SK-N-SH (cell line): ENCODE data around the gene ABCA4. TPM values are rescaled to one million over a fixed set of nuclear protein-coding genes. Genes with fewer than 3 reads are reported as not detected.

Source experiments
- CTCF ChIA-PET: fragments of 300-600, 350-600 bp; formaldehyde crosslinking; extraction: SDS; loops from one replicate; lab custom pipeline; 2021; lab: Yijun Ruan, JAX
- POLR2A ChIA-PET: fragments of 350-600 bp; sonication (Branson Sonifier 250); formaldehyde crosslinking; extraction: SDS; loops from one replicate; lab custom pipeline; 2020; ENCODE audit warnings: antibody characterized with exemption, inconsistent platforms; lab: Yijun Ruan, JAX
- DNase-seq: peaks from one replicate; pipeline ENCODE4 v3.0.0; 2012
- H2AFZ ChIP-seq: fragments of 200-600 bp; sonication (generic); 2 replicates; pipeline ENCODE4 v1.8.1; 2016; ENCODE audit warnings: antibody characterized with exemption, mild to moderate bottlenecking, low read depth
- H3F3A ChIP-seq: fragments of 200-600 bp; sonication (generic); replicated peaks from 2 replicates; pipeline ENCODE3; 2016; ENCODE audit warnings: antibody characterized with exemption, mild to moderate bottlenecking; ENCODE audit not compliant: insufficient read depth
- H3K27ac ChIP-seq, 2 experiments: fragments of 200-500 bp in 1 of 2; fragments of 200-600 bp in 1 of 2; sonication (Bioruptor generic) in 1 of 2; sonication (generic), shearing (Covaris generic) in 1 of 2; 2 replicates each; pipeline versions ENCODE4 v1.5.1 to v1.6.1; 2014 to 2016; ENCODE audit warnings: low read depth in 2 of 2, inconsistent platforms in 1 of 2, low read length in 1 of 2, mild to moderate bottlenecking in 1 of 2, mixed read lengths in 1 of 2
- H3K27me3 ChIP-seq: fragments of 200-600 bp; sonication (generic), shearing (Covaris generic); 2 replicates; pipeline ENCODE4 v1.6.1; 2016; ENCODE audit warnings: mixed run types; ENCODE audit not compliant: insufficient read depth
- H3K36me3 ChIP-seq, 2 experiments: fragments of 200-500 bp in 1 of 2; fragments of 200-600 bp in 1 of 2; sonication (Bioruptor generic) in 1 of 2; sonication (generic) in 1 of 2; replicated peaks in 1 of 2; 2 replicates each; pipeline versions ENCODE3 to v1.5.1; 2014 to 2016; ENCODE audit warnings: low read length in 1 of 2, mild to moderate bottlenecking in 1 of 2; ENCODE audit not compliant: insufficient read depth in 2 of 2, control insufficient read depth in 1 of 2
- H3K4me1 ChIP-seq, 2 experiments: fragments of 200-500 bp in 1 of 2; fragments of 200-600 bp in 1 of 2; sonication (Bioruptor generic) in 1 of 2; sonication (generic), shearing (Covaris generic) in 1 of 2; 2 replicates each; pipeline versions ENCODE4 v1.5.1 to v1.6.1; 2014 to 2016; ENCODE audit warnings: low read depth in 1 of 2, low read length in 1 of 2, mixed run types in 1 of 2; ENCODE audit not compliant: insufficient read depth in 2 of 2, control insufficient read depth in 1 of 2
- H3K4me2 ChIP-seq: fragments of 200-600 bp; sonication (generic), shearing (Covaris generic); 2 replicates; pipeline ENCODE4 v1.6.1; 2017; ENCODE audit warnings: mixed run types
- H3K4me3 ChIP-seq, 2 experiments: fragments of 200-500 bp in 1 of 2; fragments of 200-600 bp in 1 of 2; sonication (Bioruptor generic) in 1 of 2; sonication (generic), shearing (Covaris generic) in 1 of 2; 2 replicates each; pipeline versions ENCODE4 v1.5.1 to v1.8.1; 2014 to 2016; ENCODE audit warnings: low read depth in 2 of 2, inconsistent platforms in 1 of 2, low read length in 1 of 2, mild to moderate bottlenecking in 1 of 2, mixed read lengths in 1 of 2, moderate library complexity in 1 of 2
- H3K79me2 ChIP-seq: fragments of 200-600 bp; sonication (generic); 2 replicates; pipeline ENCODE4 v1.8.1; 2017; ENCODE audit warnings: mild to moderate bottlenecking; ENCODE audit not compliant: insufficient read depth
- H3K9ac ChIP-seq: fragments of 200-600 bp; sonication (generic); 2 replicates; pipeline ENCODE4 v1.6.1; 2017; ENCODE audit warnings: mixed run types
- H3K9me2 ChIP-seq: fragments of 200-600 bp; sonication (generic); 2 replicates; pipeline ENCODE4 v1.6.1; 2017; ENCODE audit warnings: mixed run types
- H3K9me3 ChIP-seq: fragments of 200-600 bp; sonication (generic); 2 replicates; pipeline ENCODE4 v1.6.1; 2017; ENCODE audit warnings: mixed run types, mild to moderate bottlenecking, moderate library complexity
- H4K20me1 ChIP-seq: fragments of 200-600 bp; sonication (generic); 2 replicates; pipeline ENCODE4 v1.6.1; 2017; ENCODE audit warnings: mild to moderate bottlenecking, mixed run types; ENCODE audit not compliant: insufficient read depth
- CTCF ChIP-seq: fragments of 200-600 bp; sonication (generic); IDR thresholded peaks from 2 replicates; pipeline ENCODE4 v1.6.1; 2017; ENCODE audit warnings: antibody characterized with exemption, mild to moderate bottlenecking, moderate library complexity
- ELF1 ChIP-seq: IDR thresholded peaks from 2 replicates; pipeline ENCODE4 v1.4.0; 2012
- EP300 ChIP-seq, 2 experiments: IDR thresholded peaks; 2 replicates each; pipeline versions ENCODE4 v1.4.0 to v1.6.1; 2012; ENCODE audit warnings: borderline replicate concordance in 1 of 2, low read depth in 1 of 2, low read length in 1 of 2
- FOXM1 ChIP-seq: IDR thresholded peaks from 2 replicates; pipeline ENCODE4 v1.4.0; 2012; ENCODE audit warnings: low read depth, mild to moderate bottlenecking
- GABPA ChIP-seq: IDR thresholded peaks from 2 replicates; pipeline ENCODE4 v1.4.0; 2012; ENCODE audit warnings: low read depth, mild to moderate bottlenecking
- GATA2 ChIP-seq: sonication (generic); formaldehyde crosslinking; IDR thresholded peaks from 2 replicates; pipeline ENCODE4 v1.5.0; 2020; ENCODE audit warnings: mild to moderate bottlenecking, missing genetic modification reagents
- IRF3 ChIP-seq: fragments of 150-350 bp; IDR thresholded peaks from 2 replicates; pipeline ENCODE4 v1.6.1; 2016; ENCODE audit warnings: mild to moderate bottlenecking, low read depth, low read length
- POLR2AphosphoS5 ChIP-seq: IDR thresholded peaks from 2 replicates; pipeline ENCODE4 v1.6.1; 2012; ENCODE audit warnings: low read depth, low read length
- RCOR1 ChIP-seq: fragments of 150-350 bp; IDR thresholded peaks from 2 replicates; pipeline ENCODE4 v1.6.1; 2017; ENCODE audit warnings: antibody characterized with exemption, low read length
- REST ChIP-seq: IDR thresholded peaks from 2 replicates; pipeline ENCODE4 v1.6.1; 2012; ENCODE audit warnings: mild to moderate bottlenecking, low read depth, low read length, moderate library complexity
- SIN3A ChIP-seq: IDR thresholded peaks from 2 replicates; pipeline ENCODE4 v1.6.1; 2012; ENCODE audit warnings: low read depth, mild to moderate bottlenecking, low read length, moderate library complexity, borderline replicate concordance
- TAF1 ChIP-seq: IDR thresholded peaks from 2 replicates; pipeline ENCODE4 v1.6.1; 2012; ENCODE audit warnings: low read depth, mild to moderate bottlenecking, low read length, moderate library complexity, borderline replicate concordance
- TCF12 ChIP-seq: IDR thresholded peaks from 2 replicates; pipeline ENCODE4 v1.4.0; 2012
- ZBTB33 ChIP-seq: IDR thresholded peaks from 2 replicates; pipeline ENCODE4 v1.4.0; 2012; ENCODE audit warnings: low read depth, borderline replicate concordance
- WGBS: methylation state at CpG from one replicate; pipeline ENCODE4 v1.1.6; 2017; ENCODE audit warnings: low lambda C conversion rate; 5-methylcytosine and 5-hydroxymethylcytosine counted together
- polyA plus RNA-seq, 3 experiments: library from polyadenylated mRNA; depleted of rRNA; stranded (reverse); fragments of >200 nt; gene quantifications; 2 replicates each; pipeline ENCODE4 v1.2.3, GENCODE V29; 2012

ABCA4 gene
- polyA plus RNA-seq, 1 of the 3 experiments (the other 2 are of a cell fraction) = 0.03 TPM

- no peak for TF ChIP-seq POLR2AphosphoS5
- TF ChIP-seq TAF1 = no peak
- TF ChIP-seq TCF12 = no peak
- TF ChIP-seq FOXM1 = no peak
- TF ChIP-seq ZBTB33 = no peak
- TF ChIP-seq SIN3A = no peak
- TF ChIP-seq ELF1 = no peak
- no peak for TF ChIP-seq RCOR1
- no peak for TF ChIP-seq REST
- no peak for TF ChIP-seq IRF3
- TF ChIP-seq EP300 (IDR thresholded peaks at IDR 0.05; ENCODE audit: borderline replicate concordance in 1 of 2, low read depth in 1 of 2, low read length in 1 of 2) = no peak
- TF ChIP-seq CTCF = no peak
- no peak for TF ChIP-seq GATA2 (CRISPR knock-in tag)
- TF ChIP-seq GABPA = no peak
- Histone ChIP-seq H3F3A (no peaks in the 10 kb centered on the region), H2AFZ (no peak overlapping the region), H4K20me1 (no peaks in the 10 kb centered on the region), H3K27me3 (no peaks in the 10 kb centered on the region), H3K79me2 (no peaks in the 10 kb centered on the region), H3K4me2 (no peak overlapping the region), H3K4me3 (no peak overlapping the region), H3K27ac (no peak overlapping the region), H3K9ac (no peak overlapping the region), H3K4me1 (no peaks in the 10 kb centered on the region), H3K36me3 (no peaks in the 10 kb centered on the region), H3K9me3 (no peaks in the 10 kb centered on the region), H3K9me2 (no peaks in the 10 kb centered on the region)
- POLR2A ChIA-PET = no interaction called here
- 94% methylated on average over 1 of the region's 1 CpG for WGBS
- no peak for DNase-seq
- CTCF ChIA-PET = interaction anchor here (1.1 kb wide), 1 partner anchor 30 kb away, joined by 3 read pairs; no protein-coding TSS in a partner anchor
These were observed 3.6 kb upstream of the ABCA4 start for GRCh38 chr1:94124538-94124937.
